PC-3 (cell line): ENCODE results near the gene ABCA3.

Experiments used
- CTCF ChIP-seq: fragments of 300-600 bp; sonication (generic); conservative IDR thresholded peaks from 2 replicates; pipeline ENCODE4 v1.5.1; 2017; ENCODE audit warnings: antibody characterized with exemption, low read depth, mild to moderate bottlenecking, low read length
- EZH2phosphoT487 ChIP-seq: fragments of 300-600 bp; sonication (generic); IDR thresholded peaks from 2 replicates; pipeline ENCODE4 v1.6.1; 2018; ENCODE audit warnings: mild to moderate bottlenecking, antibody characterized with exemption, low read length, borderline replicate concordance

- TF ChIP-seq EZH2phosphoT487 (no peak), CTCF (no peak)
These were observed 11.0 kb downstream of the ABCA3 start for GRCh38 chr16:2329532-2329931.
